Adrenal gland (tissue), 5 donors: ENCODE data around the gene BCAS3.

Experiments used
- CTCF ChIP-seq, 6 experiments: fragments of 450-650 bp in 4 of 6; fragments of 200-600 bp in 2 of 6; sonication (generic) in 1 of 6; IDR thresholded peaks; 1 replicate in 5 of 6; 2 replicates in 1 of 6; pipeline versions ENCODE4 v1.5.1 to v1.8.0; 2016 to 2021; ENCODE audit warnings: antibody characterized with exemption in 6 of 6, mild to moderate bottlenecking in 2 of 6, moderate library complexity in 1 of 6
- POLR2A ChIP-seq, 2 donors: fragments of 450-650 bp; IDR thresholded peaks; one replicate each; pipeline ENCODE4 v1.6.1; 2017; ENCODE audit warnings: antibody characterized with exemption in 2 of 2, mild to moderate bottlenecking in 2 of 2, moderate library complexity in 1 of 2
- donor health status: DM: no; HTN: no; CAD: no.

DNA sequence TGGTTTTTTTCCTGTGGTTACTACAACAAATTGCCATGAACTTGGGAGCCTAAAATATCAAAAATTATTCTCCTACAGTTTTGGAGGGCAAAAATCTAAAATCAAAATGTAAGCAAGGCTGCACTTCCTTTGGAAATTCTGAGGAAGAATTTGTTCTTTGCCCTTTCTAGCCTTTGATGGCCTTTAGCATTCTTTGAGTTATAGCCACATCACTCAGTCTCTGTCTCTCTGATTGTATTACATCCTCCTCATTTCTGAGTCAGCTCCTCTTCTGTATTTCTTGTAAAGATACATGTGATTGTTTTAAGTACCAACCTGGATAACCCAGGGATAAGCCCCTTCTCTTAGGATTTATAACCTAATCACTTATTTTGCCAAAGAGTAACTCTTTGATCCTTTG is 282.0 kb downstream of the BCAS3 start:
- TF ChIP-seq CTCF (IDR thresholded peaks at IDR 0.05) (no peak), POLR2A (IDR thresholded peaks at IDR 0.05) (no peak)
